NOMO-1 (cell line): ENCODE data around the gene GOLPH3.
A peak's percentile ranks its signal among the peaks of the same experiment; 100 is the strongest.
"Not testable (repeated sequence)": the region's sequence is repeated elsewhere in the genome, so short reads cannot be mapped to it uniquely, and the experiment has no call there.

ENCODE experiments used
- DNase-seq, 2 experiments: peaks; one replicate each; lab custom pipeline; 2025; ENCODE audit not compliant: unreplicated experiment in 2 of 2; lab: John Stamatoyannopoulos, UW

The GOLPH3 gene

GRCh38 chr5:32138839-32139493, 35.2 kb downstream of the GOLPH3 start:
- DNase-seq = no peak

GRCh38 chr5:32136342-32136741, 37.8 kb downstream of the GOLPH3 start:
- DNase-seq = no peak

- no peak for DNase-seq
These were observed 39.0 kb downstream of the GOLPH3 start for GRCh38 chr5:32135086-32135485.

GRCh38 chr5:32132757-32133156, 41.4 kb downstream of the GOLPH3 start:
- no peak for DNase-seq

- no peak for DNase-seq
These were observed 42.5 kb downstream of the GOLPH3 start for GRCh38 chr5:32131604-32132003.

GRCh38 chr5:32130865-32131264, 43.3 kb downstream of the GOLPH3 start:
- DNase-seq = no peak

- no peak for DNase-seq
These were observed 45.0 kb downstream of the GOLPH3 start for GRCh38 chr5:32129074-32129598.

- no peak for DNase-seq
These were observed 46.4 kb downstream of the GOLPH3 start for GRCh38 chr5:32127711-32128110.

- no peak for DNase-seq
These were observed 47.4 kb downstream of the GOLPH3 start for GRCh38 chr5:32126691-32127090.

- no peak for DNase-seq
These were observed 50.0 kb downstream of the GOLPH3 start for GRCh38 chr5:32123889-32124676.

GRCh38 chr5:32123058-32123805, 50.9 kb downstream of the GOLPH3 start:
- peak; percentile 51 to 82 for DNase-seq

GRCh38 chr5:32118922-32119321, 55.2 kb downstream of the GOLPH3 start:
- not testable (repeated sequence) for DNase-seq

GRCh38 chr5:32116574-32117313, 57.4 kb downstream of the GOLPH3 start:
- DNase-seq = no peak

- DNase-seq = no peak
These were observed 58.1 kb downstream of the GOLPH3 start for GRCh38 chr5:32115985-32116384.

GRCh38 chr5:32110111-32110696, 63.9 kb downstream of the GOLPH3 start:
- DNase-seq = no peak

- no peak for DNase-seq
These were observed 64.9 kb downstream of the GOLPH3 start for GRCh38 chr5:32109236-32109635.

GRCh38 chr5:32108167-32108566, 66.0 kb downstream of the GOLPH3 start:
- no peak for DNase-seq

GRCh38 chr5:32107291-32107690, 66.8 kb downstream of the GOLPH3 start:
- no peak for DNase-seq

GRCh38 chr5:32103521-32103920, 70.6 kb downstream of the GOLPH3 start:
- no peak for DNase-seq

GRCh38 chr5:32102254-32102986, 71.7 kb downstream of the GOLPH3 start:
- no peak for DNase-seq
